Hippocampal formation (tissue), 2 donors: ENCODE data around the gene SPDYE16.
"Not testable (repeated sequence)": the region's sequence is repeated elsewhere in the genome, so short reads cannot be mapped to it uniquely, and the experiment has no call there.

Experiments used
- DNase-seq, 2 donors: peaks; one replicate each; lab custom pipeline; 2025; lab: John Stamatoyannopoulos, UW

The SPDYE16 gene

DNA sequence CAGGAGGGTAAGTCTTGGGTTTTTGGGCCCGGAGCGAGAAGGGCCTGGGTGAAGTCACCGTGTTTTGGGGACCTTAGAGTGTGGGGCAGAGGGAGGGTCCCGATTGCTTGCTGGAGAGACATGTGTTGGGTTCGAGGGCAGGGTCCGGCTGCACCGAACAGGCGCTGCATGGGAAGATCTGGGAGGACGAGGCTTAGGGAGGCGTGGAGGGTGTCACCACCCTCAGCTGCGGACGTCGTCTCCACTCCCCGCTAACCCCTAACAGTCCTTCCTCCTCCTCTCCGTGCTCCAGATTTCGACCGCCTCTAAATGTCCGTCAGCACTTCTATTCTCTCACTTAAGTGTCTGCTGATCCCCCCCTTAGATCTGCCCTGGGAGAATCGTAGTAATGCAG is 6.8 kb upstream of the SPDYE16 start:
- DNase-seq, result not testable (repeated sequence)

DNA sequence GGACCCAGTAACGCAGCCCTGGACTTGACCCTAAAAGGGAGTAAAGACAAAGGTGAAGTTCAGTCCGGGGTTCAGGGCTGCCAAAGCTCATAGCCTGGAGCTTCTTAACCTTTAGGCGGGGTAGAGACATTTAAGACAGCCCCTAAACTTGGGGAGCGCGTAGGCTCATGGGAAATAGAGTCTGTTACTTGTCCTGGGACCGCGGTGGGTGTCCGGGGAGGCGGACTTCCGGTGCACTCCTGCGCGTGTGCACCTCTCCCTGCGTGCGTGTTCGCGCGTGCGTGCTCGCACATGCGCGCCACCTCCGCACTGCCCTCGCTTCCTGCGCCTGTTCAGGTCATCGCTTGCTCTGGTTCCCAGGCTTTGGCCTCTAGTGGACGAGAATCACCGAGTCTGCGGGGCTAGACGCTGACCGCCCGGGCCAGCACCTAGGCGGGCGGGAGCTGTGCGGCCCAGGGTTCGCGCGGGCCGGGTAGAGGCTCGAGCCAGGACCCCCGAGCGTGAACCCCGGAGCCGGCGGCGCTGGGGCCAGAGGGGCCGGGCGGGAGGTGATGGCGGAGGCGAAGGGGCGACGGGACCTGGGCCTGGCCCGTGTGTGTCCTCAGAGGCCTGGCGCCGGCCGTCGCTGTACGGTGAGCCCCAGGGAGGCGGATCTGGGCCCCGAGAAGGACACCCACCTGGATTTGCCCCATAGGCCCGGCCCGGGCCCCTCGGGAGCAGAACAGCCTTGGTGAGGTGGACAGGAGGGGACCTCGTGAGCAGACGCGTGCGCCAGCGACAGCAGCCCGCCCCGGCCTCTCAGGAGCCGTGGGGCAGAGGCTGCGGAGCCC is 6.1 kb upstream of the SPDYE16 start:
- peak; percentile 67 to 82 for DNase-seq

DNA sequence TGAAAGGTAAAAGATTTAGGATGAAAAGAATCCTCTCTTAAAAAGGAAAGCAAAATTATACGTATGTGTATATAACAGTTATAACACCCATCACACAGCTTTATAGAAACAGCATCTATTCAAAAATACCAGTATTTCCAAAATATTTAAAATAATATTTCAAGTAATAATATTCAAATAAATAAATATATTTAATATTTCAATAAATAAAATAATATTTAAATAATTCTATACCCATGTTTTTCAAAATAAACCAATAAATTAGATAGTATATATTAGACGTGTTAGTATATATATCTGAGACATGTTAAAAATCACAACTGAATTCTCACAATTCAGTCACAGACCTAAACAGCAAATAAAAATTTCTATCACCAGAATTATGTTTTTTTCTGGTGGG is 11.5 kb downstream of the SPDYE16 start:
- DNase-seq, result not testable (repeated sequence)

DNA sequence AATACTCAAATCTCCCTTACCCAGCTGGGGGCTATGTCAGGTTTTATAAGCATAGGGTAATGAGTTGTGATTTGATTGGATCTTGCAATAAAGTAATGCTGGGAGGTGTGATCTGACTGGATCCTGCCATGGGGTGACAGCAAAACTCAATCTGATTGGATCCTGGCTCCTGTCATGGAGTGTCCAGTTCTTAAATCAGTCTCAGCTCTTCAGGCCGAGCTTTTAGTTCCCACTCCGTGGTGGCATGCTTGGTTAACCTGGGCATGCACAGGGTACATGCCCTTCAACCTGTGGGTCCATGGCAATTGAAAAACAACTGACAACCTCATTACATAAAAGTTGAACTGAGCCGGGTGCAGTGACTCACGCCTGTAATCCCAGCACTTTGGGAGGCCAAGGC is 16.9 kb downstream of the SPDYE16 start:
- not testable (repeated sequence) for DNase-seq

DNA sequence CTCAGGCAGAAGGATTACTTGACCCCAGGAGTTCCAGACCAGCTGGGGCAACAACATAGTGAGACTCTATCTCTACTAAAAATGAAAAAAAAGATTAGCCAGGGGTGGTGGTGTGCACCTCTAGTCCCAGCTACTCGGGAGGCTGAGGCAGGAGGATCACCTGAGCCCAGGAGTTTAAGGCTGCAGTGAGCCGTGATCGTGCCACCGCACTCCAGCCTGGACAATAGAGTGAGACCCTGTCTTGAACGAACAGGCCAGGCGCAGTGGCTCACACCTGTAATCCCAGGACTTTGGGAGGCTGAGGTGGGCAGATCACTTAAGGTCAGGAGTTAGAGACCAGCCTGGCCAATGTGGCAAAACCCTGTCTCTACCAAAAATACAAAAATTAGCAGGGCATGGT is 26.2 kb downstream of the SPDYE16 start:
- not testable (repeated sequence) for DNase-seq

DNA sequence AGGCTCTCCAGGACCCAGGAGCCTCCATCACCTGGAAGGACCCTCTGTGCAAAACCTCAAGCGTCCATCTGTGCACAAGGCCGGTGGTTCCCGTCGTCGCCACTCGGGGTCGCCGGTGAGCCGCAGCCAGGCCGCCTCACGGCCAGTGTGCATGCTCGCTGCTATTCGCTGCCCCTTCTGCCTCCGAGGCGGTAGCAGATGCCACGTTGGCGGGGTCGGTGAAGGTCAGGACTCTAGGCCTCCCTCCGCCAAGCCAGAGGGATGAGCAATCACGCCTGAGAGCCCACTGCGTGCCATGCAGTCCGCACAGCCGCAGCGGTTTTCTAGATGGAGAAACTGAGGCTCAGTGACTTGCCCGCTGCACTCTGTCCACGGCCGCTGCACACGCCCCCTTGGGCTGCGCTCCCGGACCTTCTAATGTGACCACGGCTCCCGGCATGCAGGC is 27.1 kb downstream of the SPDYE16 start:
- DNase-seq, result peak; percentile 0 to 24

DNA sequence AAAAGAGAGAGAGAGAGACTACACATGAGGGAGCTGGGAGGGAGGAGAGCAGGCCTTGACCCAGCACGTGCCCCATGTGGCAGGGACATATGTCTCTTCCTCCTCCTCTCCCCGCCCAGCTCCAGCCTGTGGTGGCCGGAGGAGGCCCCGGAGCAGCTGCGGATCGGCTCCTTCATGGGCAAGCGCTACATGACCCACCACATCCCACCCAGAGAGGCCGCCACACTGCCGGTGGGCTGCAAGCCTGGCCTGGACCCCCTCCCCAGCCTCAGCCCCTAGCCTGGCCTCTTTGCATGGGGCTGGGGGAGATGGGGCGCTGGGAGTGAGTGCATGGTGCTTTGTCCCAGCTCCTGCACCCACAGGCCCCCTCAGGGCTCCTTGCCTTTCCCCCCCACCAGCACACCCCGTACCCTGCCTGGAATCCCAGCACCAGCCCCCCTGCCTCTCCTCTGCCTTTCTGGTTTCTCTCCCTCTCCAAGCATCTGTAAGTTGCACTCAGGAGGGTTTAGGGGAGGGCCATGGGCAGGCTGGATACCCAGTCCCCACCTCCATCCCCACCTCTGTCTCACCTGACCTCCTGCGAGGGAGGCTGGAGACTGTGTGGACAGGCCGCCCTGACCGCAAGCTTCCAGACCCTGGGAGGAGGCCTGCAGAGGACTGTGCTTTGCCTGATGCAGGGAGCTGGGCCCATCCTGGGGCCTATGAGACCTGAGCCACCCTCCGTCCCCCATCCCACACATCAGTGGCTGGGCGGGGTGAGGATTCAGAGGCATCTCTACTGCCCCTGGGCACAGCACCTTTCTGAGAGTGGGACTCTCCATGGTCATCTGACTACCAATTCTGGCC is 27.9 kb downstream of the SPDYE16 start:
- no peak for DNase-seq

DNA sequence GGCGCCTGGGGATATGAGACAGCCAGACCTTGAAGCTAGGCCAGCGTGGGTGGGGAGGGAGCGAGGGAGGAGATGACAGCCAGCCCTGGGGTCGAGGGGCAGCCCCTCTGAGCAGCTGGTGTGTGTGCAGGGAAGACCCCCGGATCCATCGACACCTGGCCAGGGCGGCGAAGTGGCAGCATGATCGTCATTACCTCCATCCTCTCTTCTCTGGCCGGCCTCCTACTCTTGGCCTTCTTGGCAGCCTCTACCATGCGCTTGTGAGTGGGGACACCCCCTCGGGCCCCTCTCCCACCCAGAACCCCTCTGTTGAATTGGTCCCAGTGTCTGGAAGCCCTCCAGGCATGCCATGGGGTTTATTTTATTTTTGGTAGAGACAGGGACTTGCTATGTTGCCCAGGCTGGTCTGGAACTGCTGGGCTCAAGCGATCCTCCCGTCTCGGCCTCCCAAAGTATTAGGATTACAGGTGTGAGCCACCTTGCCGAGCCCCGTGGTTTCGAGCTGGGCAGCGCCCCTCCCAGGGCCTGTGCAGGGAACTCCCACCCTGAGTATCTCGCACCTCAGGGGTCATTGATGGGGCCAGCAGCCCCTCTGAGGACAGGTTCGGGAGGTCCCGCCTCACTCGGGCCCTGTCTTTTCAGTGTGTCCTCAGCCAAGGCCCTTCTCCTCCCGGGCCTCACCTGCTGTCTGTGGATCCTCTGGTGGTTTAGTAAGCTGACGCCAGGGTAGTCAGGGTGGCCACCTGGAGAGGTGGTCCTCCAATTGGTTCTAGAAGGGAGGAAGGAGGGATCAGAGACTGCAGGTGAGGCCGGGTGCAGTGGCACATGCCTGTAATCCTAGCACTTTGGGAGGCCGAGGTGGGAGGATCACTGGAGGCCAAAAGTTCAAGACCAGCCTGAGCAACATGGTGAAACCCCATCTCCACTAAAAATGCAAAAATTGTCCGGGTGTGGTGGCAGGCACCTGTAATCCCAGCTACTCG is 29.0 kb downstream of the SPDYE16 start:
- DNase-seq, result no peak

DNA sequence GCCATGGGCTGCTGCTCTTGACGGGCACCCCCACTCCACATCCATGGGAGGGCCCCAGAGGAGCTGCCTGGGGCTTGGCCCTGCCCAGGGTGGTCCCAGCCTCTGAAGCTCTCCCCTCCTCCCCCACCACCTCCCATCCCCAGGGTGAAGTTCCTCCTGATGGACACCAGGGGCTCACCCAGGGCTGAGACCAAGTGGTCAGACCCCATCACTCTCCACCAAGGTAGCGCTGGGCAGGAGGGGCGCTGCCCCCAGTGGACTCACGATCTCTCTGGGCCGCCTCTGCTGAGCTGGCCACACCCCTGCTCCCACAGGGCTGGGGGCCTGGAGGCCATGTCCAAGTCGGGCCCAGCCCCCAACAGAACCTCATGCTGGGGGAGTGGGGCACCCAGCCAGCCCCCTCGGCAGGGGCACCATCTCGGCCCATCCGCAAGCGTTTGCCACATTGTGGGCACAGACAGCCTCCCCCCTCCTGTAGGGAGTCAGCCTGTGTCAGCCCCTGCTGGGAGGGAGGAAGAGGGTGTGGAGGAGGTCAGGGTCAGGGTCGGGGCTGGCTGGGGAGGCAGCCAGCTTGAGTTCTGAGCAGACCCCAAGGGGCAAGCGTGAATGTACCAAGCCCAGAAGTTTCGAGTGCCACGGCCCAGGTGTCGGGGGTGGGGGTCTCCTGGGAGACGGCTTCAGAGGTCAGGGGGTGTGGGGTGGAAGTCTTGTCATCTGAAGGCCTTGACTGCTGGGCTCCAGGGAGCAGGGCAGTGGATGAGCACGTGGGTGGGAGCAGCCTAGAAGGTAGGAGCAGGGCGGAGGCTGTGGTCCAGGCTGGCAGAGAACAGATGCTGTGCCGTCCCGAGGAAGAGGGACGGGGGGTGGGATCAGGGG is 29.9 kb downstream of the SPDYE16 start:
- DNase-seq, result no peak

DNA sequence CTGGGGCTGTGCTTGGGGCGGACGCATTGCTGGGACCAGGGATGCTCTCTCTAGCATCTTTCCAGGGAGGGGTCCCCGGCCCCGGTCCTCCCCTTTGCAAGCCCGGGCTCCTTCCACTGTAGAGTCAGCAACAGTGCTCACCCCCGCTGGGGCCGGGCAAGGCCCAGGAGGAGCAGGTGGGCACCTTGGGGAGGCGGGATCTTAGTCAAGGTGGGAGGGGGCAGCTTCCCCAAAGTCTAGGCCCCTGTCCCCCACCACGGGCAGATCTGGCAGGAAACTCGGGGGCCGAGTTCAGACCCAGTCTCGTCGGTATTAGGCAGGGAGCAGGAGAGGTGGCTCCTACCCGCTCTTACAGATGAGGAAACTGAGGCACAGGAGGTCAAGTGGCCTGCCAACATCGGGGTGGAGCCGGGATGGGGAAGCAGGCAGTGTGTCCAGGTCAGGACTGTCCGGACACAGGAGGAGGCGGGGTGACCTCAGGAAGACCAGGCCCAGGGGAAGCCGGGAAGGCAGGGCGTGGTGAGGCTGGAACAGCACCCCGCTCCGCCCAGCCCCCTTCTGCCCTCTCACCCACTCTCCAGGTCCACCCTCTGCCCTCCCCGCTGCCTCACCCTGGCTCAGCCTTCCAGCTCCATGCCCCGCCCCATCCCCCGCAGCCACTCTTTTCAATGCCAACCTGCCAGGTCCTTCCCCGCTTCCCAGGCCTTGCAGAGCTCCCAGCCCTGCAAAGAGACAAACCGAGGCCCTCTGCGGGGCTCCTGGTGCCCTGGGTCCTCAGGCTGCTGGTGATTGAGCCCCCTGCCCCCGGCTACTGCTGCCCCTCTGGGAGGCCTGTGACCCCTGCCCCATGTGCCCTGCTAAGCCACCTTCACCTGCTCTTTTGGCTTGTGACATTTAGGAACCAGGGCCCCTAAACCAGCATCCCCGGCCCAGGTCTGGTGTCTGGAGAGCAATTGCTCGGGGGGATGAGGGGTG is 30.9 kb downstream of the SPDYE16 start:
- DNase-seq, result not testable (repeated sequence)

DNA sequence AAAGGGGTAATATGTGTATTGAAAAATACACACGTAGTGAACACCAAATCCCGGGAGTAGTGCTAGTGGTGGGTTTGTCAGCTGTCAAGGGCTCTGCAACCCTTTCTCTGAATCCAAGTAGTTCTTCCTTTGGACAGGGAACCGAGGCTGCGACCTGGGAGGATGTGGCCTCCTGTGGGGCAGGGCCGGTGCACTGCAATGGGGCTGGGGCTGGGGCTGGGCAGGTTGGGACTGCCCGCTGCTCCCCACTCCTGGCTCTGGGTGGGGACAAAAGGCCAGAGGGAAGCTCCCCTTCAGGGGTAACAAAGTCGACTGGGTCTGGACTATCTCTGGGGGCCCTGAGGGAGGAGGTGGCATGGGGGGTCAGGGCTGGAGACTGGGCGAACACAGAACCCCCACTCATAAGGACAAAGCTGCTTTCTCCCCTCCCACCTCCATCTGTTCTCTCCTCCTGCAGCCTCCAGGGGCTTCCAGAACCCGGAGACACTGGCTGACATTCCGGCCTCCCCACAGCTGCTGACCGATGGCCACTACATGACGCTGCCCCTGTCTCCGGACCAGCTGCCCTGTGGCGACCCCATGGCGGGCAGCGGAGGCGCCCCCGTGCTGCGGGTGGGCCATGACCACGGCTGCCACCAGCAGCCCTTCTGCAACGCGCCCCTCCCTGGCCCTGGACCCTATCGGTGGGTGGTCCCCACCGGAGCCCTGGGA is 31.7 kb downstream of the SPDYE16 start:
- DNase-seq, result not testable (repeated sequence)

DNA sequence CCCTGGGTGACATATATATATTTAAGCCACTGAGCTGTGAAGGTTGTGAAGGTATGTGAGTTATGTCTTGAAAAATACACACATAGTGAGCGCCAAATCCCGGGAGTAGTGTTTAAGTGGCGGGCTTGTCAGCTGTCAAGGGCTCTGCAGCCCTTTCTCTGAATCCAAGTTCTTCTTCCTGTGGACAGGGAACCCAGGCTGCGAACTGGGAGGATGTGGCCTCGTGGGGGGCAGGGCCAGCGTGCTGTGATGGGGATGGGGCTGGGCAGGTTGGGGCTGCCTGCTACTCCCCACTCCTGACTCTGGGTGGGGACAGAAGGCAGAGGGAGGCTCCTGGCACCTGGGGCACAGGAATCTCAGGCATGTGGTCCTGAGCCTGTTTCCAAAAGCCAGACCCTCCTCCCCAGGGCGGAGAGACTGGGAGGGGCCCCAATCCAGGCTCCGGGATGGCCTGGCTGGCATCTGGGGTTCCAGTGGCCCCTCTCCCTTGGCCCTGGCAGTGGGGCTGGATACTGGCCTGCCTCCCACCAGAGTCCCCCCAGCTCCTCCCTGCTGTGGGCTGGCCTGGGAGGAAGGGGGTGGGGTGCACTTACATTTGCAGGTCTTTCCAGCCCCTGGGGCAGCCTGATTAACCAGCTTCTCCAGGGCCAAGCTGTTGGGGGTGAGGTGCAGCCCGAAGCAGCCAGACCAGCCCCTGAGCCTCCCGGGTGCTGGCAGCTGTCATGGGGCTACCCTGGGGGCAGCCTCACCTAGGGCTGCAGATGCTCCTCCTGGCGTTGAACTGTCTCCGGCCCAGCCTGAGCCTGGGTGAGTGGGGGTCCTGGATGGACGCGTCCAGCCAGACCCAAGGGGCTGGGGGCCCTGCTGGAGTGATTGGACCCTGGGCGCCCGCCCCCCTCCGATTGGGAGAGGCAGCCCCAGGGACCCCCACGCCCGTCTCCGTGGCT is 32.9 kb downstream of the SPDYE16 start, which contains the start of gene UPK3B:
Gene UPK3B, plus strand, starts transcription at position 622 of the 947 bp plus-strand sequence. Its CDS starts 101 bp downstream, at position 723.
- DNase-seq, result no peak

DNA sequence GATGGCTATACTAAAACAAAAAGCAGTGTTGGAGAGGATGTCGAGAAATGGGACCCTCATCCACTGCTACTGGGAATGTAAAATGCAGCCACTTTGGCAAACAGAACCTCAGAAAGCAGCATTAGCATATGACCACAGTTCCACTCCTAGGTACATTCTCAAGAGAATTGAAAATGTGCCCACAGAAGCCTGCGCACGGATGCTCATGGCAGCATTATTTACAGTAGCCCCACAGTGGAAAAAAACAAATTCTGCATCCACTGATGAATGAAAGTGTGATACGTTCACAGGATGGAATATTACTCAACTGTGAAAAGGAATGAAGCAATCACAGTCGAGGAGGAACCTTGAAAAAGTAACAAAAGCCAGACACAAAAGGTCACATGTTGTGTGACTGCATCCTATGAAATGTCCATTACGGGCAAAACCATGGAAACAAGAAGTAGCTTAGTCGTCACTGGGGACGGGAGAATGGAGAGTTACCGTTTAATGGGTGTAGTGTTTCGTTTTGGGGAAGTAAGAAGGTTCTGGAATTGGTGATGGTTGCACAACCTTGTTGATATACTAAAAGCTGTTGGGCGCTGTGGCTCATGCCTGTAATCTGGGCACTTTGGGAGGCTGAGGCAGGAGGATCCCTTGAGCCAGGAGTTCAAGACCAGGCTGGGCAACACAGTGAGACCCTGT is 35.2 kb downstream of the SPDYE16 start:
- DNase-seq, result no peak

DNA sequence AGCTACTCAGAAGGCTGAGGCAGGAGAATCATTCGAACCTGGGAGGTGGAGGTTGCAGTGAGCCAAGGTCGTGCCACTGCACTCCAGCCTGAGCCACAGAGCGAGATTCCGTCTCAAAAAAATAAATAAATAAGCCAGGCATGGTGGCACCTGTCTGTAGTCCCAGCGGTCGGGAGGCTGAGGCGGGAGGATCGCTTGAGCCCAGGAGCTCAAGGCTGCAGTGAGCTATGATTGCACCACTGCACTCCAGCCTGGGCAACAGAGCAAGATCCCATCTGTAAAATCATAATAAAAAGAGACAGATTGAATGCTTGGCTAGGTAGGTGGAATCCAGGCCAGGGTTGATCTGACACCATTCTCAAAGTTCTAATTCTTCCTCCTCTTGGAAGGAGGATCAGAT is 36.5 kb downstream of the SPDYE16 start:
- DNase-seq, result not testable (repeated sequence)

DNA sequence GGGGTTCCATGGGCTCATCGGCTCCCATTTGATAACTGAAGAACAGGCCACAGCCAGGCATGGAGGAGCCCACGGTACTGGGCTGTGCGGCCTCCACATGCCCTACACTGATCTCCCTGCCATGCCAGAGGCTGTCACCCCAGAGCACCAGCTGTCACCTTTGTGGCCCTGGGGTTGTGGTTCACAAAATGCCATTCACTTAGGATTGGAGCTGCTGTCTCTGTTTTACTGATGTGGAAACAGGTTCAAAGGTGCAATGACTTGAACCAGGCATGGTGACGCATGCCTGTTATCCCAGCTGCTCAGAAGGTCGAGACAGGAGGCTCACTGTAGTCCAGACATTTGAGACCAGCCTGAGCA is 37.0 kb downstream of the SPDYE16 start:
- DNase-seq, result no peak

DNA sequence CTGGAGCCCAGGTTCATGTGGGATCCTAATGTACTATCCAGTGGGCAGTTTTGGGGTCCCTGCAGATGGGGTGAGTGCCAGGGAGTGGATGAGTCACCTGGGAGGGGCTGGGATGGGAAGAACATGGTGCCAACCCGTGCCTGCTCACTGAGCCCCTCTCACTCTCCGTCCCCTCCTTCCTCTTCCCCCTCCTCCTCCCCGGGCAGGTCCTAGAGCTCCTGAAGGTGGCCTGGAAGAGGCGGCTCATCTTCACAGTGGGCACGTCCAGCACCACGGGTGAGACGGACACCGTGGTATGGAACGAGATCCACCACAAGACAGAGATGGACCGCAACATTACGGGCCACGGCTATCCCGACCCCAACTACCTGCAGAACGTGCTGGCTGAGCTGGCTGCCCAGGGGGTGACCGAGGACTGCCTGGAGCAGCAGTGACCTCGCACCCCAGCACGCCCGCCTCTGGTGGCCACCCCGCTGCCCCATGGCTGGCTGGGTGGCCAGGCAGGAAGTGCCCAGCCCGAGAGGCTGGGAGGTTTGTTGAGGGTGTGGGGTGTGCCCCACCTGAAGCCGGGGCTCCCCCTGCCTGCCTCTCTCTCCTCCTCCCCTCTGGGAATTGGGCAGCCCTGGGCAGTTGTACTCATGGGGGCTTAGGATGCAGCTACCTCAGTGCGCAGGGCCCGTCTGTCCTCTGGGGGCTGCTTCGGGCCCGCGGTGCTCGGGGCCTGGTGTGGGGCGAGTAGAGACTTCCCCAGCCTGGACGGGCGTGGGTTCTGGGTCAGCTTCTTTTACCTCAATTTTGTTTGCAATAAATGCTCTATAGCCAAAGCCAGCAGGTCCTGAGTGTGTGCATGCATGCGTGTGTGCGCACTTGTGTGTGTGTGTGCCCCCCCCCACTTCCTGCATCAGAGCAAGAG is 37.7 kb downstream of the SPDYE16 start:
- DNase-seq, result no peak
